ENCODE results near the gene DENND1A.
"Not testable (repeated sequence)": the region's sequence is repeated elsewhere in the genome, so short reads cannot be mapped to it uniquely, and the experiment has no call there.

DENND1A gene

DNA sequence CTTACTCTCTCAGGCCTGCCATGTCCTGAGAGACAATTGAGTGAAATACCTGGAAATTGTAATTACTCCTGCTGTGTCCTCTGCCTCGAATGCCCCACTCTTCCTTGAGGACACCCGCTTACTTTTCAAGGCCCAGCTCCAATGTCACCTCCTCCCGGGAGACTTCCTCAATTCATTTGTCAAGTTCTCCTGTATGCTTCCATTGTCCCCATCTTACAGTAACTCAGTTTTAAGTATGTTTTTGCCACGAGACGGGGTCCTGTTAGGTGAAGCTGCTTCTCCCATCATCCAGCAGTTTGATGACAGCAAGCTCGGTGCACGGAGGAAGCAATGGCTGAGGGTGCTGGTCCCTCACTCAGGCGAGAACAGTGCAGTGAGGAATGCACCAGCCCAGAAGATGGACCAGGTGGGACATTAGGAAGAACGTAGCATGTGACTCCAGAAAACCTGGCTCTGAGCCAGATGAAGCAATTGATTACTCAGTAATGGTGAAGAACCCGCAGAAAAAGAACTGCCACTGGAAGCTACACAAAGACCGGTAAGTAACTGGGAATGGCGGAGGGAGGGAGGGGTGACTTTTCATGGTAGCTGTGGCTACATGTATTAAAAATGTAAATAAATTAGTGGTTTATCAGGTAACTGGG is 274.8 kb downstream of the DENND1A start:
- no peak for DNase-seq (ENCODE audit: low read depth in 2 of 2)

DNA sequence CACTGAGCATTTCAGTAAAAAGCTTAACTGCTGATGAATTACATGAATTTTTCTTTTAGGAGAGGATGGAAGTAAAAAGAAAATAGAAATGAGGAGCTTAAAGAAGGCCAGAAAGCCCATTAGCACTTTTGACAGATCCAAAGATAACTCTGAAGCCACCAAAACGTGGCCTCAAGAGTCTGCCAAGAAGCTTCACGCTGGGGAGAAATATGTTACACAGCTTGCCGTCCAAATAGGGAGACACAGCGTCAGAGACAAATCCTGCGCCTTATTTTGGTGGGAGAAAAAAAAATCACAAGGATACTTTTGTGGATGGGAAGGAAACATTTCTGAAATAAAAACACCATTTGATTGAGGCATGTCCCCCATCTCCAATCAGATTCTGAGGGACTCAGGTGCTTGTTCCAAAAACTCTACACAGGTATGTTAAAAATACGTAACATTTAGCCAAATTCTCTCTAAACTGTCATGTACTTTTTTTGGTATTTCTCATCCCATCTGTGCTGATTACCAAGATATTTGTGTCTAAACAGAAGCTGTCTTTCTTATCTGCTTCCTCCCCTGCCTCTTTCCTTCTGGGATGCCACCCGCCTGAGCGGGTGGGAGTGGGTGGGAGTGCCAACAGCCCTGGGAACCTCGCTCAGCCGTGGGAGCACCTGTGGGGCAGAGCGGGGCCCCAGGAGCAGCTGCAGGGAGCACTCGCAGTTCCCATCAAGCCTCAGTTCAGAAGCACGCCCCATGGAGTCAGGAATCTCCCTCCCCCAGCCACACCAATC is 275.5 kb downstream of the DENND1A start:
- DNase-seq (ENCODE audit: low read depth in 2 of 2): no peak

DNA sequence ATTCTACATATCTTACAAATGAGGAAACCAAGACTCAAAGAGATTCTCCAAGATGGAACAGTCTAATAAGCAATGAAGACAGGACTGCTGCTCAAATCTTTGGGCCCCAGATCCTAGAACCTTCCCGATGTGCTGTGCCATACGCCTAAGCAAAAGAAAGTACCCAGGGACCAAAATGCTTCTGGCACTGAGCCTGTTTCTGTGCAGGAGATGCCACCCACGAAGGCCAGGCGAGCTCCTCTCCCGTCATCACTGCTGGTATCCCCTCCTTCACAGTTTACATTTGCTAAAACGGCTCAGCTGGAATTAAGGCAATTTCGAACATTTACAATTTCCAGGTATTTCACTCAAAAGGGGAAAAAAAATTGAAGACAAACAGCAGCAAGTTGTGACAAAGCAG is 277.5 kb downstream of the DENND1A start:
- no peak for DNase-seq (ENCODE audit: low read depth in 2 of 2)

DNA sequence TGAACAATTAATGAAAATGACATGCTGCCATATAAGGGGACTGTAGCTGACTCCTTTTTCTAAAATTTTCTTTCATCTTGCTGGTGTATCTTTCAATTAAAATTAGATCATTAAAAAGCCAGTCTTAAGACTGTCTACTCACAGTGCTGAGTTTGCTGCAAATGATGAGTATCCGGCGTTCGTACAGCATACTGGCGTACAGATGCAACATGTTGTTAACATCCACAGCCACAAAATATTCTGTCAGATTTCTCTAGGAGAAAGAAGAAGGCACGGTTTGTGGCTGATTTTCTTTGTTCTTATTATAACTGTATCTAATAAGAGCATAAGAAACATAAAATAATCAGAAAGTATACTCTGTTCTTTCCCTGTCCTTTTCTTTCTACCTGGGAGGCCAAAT is 278.1 kb downstream of the DENND1A start:
- DNase-seq (ENCODE audit: low read depth in 2 of 2): no peak

DNA sequence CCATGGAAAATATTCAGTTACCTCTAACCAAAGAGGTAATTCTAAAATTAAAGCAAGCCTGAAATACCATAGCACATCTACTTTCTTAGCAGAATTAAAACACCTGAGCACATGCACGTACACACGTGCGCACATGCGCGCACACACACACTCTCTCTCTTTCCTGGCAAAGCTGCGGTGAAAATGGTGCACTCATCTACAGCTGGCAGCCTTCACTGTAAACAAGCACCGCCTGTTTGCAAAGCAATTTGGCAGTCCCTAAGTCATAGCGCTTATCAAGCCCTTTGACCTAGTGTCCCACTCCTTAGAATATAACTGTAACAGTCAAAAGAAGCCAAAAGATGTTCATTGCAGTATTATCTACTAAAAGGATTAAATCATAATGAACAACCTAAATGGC is 278.7 kb downstream of the DENND1A start:
- DNase-seq (ENCODE audit: low read depth in 2 of 2): no peak

DNA sequence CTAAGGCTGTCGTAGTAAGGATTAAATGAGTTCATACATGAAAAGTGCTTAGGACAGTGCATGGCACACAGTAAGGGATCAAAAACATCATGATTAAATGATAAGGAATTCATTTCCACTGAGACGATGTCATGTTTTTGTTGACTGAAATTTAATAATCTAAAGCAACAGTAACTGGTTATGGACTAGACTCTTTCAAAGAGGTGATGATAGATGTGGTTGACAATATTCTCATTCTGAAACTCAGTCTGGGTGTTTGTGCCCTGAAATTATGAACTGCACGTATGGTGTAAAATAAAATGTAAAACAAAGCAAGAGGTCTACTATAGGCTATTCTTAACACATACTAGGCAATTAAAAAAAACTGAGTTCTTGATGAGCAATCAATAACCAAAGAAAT is 280.0 kb downstream of the DENND1A start:
- DNase-seq (ENCODE audit: low read depth in 2 of 2): no peak

DNA sequence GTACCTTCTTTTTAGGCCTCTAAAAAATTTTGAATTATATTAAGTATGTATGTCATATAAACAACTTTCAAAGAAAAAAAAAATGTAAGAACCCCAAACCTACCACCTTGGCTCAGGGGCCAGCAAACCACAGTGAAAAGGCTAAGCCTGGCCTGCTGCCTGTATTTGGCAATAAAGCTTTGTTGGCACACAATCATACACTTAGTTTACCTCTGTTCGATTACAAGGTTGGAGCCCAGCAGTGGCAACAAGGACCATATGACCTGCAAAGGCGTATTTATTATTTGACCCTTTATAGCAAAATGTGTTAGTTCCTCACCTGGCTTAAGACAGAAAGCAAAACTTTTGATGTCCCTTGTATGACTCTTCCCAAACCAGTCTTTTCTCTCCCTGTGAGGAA is 282.8 kb downstream of the DENND1A start:
- DNase-seq (ENCODE audit: low read depth in 2 of 2): no peak

DNA sequence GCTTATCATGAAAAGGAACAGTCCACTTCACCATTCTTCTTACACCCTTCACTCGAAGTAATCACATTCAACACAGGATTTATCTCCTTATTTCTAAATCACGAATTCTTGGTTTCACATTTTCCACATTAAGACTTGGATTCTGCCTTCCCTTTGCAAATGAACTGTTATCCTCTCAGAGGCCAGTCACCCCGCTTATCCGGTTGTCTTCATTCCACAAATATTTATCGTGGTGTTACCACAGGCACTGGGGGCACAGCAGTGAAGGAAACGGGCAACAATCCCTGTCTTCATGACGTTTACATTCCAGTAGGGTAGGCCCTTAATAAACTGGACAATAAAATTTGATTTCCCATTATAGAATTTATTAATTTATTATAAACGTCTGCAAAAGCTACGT is 284.2 kb downstream of the DENND1A start:
- no peak for DNase-seq (ENCODE audit: low read depth in 2 of 2)

DNA sequence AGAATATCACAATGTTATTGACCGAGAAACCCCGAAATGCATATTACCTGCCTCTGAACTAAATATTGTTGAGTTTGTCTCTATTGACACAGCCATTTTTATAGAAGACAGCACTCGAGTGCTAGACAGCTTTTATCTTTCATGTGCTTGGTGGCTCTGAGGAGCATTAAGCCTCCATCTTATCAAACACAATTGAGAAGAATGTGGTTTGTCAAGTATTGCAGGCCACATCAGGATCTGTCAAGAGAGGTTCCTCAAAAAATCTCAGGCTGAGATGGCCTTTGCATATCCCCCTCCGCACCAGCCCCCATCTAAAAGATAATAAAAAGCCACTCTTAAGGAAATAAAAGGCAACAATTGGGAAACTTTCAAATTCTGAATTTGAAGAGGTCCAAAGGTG is 284.8 kb downstream of the DENND1A start:
- DNase-seq (ENCODE audit: low read depth in 2 of 2): no peak

DNA sequence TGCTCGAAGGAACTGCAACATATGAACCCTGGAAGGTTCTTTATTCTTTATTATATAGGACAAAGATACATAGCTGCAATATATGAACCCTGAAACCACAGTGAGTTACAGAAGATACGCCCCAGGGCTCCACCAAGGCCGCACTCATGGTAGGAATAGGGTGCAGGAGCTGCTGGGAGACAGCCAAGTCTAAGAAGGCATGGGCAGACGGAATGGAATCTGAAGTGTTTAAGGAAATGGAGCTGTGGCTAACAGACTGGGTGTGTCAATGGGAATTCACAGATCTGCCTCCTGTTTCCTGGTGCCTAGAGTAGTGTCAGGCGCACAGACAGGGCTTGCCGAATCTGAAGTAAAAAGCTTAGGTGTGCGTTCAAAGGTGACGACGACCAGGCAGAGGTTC is 286.4 kb downstream of the DENND1A start:
- no peak for DNase-seq (ENCODE audit: low read depth in 2 of 2)

DNA sequence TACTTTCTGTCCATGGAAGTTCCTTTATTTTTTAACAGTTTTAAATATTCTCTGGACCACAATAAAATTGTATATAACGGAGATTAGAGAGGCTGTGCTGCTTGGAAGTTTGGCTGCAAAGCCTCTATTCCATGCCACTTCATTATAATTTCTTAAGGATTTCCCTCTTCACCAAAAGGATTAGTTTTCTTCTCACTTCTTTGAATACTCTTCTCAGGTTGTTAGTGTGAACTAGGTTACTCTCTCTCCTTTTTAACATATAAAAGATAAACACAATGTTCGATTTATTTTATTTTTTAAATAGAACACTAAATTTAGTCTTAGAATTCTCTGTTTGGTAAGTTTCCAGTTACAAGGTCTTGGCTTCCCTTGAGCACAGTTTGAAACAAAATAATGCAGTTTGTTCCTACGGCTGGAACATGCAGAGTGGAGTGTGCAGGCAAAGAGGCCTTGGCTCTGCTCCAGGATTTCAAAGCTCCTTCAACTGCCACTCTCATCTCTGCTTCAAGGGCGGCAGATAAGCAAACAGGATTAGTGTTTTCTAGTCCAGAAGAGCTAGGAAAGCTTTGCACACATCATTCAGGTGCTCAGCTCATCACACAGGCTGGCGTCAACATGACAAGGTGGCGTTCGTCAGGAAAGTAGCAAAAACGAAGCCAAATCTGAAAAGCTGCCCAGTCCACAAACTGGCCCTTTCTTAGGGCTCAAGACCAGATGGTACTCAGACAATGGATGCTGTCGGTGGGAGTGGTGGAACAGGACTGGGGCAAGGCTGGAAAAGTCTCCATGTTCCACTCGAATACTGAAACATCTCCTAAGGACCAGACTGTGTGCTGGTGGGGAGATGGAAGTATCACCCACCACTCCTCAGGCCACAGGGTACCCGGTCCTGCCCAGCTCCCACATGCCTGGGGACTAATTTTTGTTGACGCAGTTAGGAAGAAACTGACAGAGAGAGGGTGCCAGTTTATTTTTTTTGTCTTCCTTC is 287.3 kb downstream of the DENND1A start:
- no peak for DNase-seq (ENCODE audit: low read depth in 2 of 2)

DNA sequence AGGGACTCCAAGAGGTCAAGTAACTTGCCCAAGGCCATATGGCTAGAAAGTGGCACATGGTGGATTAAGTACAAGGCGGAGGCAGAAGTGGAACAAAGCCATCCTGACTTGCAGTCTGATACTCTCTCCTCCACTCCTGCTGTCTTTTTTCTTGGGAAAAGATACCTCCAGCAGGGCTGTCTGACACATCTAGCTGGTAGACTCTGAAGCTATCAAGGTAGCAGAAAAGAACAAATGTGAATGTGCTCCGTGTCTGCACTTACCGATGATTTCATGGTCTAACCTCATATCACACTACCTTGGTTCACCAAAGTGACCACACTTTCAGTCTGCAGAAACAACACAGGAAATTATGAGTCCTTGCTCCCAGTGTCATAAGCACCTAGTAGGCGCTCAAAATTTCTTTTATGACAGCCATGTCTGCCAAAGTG is 289.1 kb downstream of the DENND1A start:
- no peak for DNase-seq (ENCODE audit: low read depth in 2 of 2)

DNA sequence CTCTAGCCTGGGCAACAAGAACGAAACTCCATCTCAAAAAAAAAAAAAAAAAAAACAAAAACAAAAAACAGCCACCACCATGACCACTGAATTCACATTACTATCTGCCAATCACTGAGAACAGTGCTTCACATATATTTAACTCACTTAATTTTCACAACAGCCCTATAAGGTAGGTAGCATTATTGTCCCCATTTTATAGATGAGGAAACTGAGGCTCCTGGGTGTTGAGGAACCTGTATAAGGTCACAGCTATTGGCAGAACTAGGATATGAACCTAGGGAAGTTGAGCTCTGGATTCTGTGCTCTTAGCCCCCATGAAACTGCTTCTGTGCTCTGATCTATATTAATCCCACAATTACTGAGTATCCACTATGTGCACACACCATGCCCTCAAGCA is 290.2 kb downstream of the DENND1A start:
- DNase-seq (ENCODE audit: low read depth in 2 of 2): no peak

DNA sequence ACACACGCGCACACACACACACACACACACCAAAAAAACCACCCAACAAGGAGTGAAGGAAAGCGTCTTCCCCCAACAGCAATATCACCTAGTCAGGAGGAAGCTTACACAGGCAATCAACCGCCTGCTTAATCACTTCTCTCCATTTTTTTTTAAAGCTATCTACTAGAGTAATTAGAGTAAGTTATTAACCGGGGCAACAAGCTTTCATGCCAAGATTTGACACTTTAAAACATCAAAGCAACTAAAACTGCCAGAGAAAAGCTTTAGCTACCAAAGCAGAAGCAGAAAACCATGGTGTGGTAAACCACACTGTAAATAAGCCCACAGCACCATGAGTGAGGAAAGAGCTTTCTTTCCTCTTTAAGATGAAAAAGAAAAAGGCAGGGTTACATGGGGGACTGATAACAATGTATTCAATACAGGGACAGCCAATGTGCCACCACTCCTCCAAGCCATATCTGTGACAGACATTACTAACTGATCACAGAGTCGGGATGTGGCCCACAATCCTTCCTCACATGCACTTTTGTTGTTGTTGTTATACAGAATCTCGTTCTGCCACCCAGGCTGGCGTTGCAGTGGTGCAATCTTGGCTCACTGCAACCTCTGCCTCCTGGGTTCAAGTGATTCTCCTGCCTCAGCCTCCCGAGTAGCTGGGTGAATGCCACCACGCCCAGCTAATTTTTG is 291.8 kb downstream of the DENND1A start:
- no peak for DNase-seq (ENCODE audit: low read depth in 2 of 2)

DNA sequence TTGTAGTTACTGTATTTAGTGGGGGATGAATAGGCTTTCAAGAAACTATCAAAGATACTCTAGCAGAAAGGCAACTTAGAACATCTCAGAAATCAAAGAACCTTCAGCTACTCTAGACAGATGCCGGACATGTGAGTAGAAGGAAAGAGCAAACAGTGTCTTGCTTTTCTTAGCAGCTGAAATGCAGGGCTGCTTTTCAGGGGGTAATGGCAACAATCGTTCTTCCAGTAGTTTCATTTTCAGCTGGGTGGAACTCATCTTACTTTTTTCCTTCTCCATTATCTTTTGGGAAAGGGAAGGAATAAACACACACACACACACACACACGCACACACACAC is 292.4 kb downstream of the DENND1A start:
- DNase-seq (ENCODE audit: low read depth in 2 of 2): no peak

DNA sequence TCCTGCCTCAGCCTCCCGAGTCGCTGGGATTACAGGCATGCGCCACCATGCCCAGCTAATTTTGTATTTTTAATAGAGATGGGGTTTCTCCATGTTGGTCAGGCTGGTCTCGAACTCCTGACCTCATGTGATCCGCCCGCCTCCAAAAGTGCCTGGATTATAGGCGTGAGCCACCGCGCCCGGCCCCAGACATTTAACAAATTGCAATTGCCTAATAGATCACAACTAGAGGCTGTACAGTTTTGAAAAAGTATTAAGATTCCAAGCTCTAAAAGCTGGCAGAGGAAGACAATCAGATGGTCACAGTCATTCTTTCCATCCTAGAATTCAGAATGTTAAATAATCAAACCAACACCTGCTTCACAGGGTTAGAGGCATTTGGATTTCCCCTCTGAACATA is 293.1 kb downstream of the DENND1A start:
- DNase-seq (ENCODE audit: low read depth in 2 of 2): not testable (repeated sequence)

DNA sequence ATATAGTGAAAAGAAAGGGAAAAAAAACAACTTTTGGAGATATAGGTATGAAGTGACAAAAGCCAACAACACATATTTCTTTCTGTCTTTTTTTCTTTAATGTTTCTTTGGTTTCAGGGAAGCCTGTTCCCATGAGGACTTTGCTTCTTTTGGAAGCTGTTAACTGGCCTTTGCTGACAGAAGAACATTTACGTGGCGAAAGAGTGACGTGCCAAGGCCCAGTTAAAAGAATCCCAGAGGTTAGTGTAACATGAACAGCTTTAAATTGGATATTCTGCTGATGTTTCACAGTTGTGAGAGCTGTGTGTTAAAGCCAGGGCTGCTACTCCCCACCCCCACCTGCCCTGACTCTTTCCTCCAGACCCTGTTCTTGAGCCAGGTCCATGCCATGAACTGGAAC is 298.1 kb downstream of the DENND1A start:
- DNase-seq (ENCODE audit: low read depth in 2 of 2): no peak

DNA sequence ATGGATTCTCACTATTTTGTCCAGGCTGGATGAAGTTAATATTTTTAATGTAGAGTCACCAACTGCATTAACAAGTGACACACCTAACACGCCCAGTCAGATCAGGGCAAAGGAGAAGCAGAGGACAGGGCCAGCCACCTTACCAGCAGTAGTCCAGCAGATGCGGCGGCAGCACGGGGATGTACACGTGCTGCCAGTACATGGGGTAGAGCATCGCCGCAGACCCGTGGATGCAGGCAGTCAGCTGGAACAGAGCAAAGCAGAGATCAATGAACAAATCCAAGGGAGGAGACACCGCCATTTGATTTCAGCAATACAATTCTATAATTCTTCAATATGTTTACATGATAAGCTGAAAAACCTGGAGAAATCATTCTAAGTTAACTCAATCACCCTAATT is 299.7 kb downstream of the DENND1A start:
- DNase-seq (ENCODE audit: low read depth in 2 of 2): no peak

DNA sequence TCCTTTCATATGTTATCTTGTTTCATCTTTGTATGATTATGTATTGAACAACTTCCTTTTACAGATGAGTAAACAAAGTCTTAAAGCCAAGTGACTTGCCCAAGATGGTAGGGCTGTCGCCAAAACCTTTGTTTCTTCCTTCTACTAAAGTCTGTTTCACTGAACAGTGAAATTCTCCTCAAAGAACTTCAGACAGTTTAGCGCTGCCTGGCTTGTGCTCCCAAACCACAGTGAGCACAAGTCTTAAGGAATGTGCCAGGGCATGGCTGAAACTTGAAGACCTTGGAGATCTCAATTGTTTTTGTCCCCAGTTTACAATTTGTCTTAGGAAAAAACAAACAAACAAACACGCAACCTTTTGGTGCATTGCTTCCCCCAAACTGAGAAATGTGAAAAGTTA is 300.4 kb downstream of the DENND1A start:
- no peak for DNase-seq (ENCODE audit: low read depth in 2 of 2)

DNA sequence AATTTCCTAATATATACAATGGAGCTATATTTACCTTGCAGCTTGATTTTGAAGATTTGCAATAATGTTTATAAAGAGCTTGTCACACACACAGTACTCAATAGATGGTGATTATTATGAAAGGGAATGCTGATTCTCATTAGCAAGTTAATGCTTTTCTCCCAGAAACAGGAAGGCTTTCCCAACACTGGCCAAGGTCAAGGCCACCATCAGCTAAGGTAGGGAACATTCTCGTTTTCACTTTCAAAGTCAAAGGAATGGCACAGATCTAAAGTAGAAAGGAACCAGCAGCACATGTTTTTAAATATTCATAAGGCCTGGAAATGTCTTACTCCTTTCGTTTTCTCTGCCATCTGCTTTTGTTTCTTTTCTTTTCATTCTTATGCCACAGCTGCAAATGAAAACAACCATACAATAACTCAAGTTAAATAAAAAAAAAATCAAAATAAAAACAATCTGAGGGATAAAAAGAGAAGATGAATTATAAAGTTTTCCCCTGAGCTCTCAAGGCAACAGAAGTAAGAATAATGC is 307.1 kb downstream of the DENND1A start:
- DNase-seq (ENCODE audit: low read depth in 2 of 2): no peak

DNA sequence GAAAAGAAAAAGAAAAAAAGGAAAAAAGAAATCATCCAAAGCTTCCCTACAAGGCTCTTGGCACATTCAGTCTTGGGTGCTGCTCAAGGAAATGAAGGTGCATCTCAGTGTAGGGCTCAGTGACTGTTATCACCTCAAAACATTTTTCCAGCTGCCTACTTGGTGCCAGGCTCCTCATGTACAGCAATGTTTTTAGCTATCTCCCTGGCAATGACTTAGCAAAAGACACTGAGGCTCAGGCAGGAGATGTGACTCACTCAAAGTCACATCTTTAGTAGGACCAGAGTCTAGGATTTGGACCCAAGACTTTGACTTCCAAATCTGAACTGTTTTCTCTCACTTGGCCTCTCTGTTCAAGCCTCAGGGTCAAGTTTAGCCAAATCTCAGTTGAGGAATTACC is 309.7 kb downstream of the DENND1A start:
- no peak for DNase-seq (ENCODE audit: low read depth in 2 of 2)
